ENCODE data around the gene DMRTA2.

DMRTA2 gene

DNA sequence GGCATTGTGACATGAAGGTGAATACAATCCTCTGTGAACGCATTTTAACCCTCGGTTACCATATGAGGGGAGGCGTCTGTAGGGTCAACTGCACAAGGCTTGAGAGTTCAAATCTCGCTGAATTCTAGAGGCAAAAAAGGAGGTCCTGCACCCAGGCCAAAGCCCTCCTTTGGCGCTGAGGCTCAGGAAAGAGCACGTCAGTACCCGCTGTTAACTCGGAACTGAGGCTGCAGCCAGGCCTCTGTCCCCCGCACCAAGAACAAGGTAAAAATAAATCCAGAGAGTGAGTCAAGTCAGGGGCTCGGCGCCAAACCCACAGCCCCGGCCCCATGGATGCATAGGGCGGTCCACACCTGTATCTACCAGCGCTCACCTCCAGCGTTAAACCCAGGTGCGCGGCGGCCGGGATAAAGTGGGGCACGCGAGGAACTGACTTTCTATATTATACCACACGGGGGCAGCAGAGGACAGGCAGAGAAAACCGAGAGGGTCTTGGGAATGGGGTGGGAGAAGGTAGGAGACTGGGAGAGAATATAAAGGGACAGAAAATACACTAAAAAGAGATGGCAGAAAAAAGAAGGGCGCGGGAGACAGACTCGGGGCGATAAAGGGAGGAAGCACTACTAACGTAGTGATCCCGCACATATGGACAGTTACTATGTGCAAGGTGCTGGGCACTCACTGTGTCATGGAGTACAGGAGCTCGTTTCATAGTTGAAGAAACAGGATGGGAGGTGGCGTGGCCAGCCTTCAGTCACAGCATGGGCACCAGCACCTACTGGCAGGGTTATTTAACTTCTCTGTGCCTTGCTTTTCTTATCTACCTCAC is 54.9 kb downstream of the DMRTA2 start:
- in situ Hi-C loops (cut with HindIII; ENCODE audit: low pct_ligation_motif_present, low sequenced_read_pairs): no loop called here
- Histone ChIP-seq H3K27me3 (replicated peaks) (no peaks in the 10 kb centered on the region), H3K36me3 (replicated peaks) (no peaks in the 10 kb centered on the region), H3K4me3 (ENCODE audit: low read depth, low read length) (no peak overlapping the region), H3K27ac (no peak overlapping the region)
- peak; percentile 8 for DNase-seq
- TF ChIP-seq CTCF (IDR thresholded peaks at IDR 0.05; ENCODE audit: low read depth, low read length, missing control alignments): peak; percentile 76
